Endodermal cell (in vitro differentiated cells): ENCODE measurements around the gene GAA. TPM values are rescaled to one million over a fixed set of nuclear protein-coding genes. Genes with fewer than 3 reads are reported as not detected.

Experiments used
- DNase-seq: peaks from one replicate; pipeline ENCODE4 v3.0.0-alpha.2; 2017
- H3K27ac ChIP-seq: 2 replicates; pipeline ENCODE4 v1.5.1; 2013; ENCODE audit warnings: mild to moderate bottlenecking, low read depth, low read length, moderate library complexity
- H3K27me3 ChIP-seq: 2 replicates; pipeline ENCODE4 v1.6.1; 2013; ENCODE audit warnings: mild to moderate bottlenecking, low read length, moderate library complexity; ENCODE audit not compliant: insufficient read depth, control insufficient read depth, poor library complexity, severe bottlenecking
- H3K36me3 ChIP-seq: 2 replicates; pipeline ENCODE4 v1.7.0; 2013; ENCODE audit warnings: mild to moderate bottlenecking, low read length, moderate library complexity; ENCODE audit not compliant: control insufficient read depth, insufficient read depth
- H3K4me1 ChIP-seq: one replicate; pipeline ENCODE4 v1.7.0; 2013; ENCODE audit warnings: low read length; ENCODE audit not compliant: control insufficient read depth, insufficient read depth
- H3K4me3 ChIP-seq: 2 replicates; pipeline ENCODE4 v1.5.1; 2013; ENCODE audit warnings: mild to moderate bottlenecking, low read length, moderate library complexity
- H3K9ac ChIP-seq: 2 replicates; pipeline ENCODE4 v1.6.1; 2013; ENCODE audit warnings: mild to moderate bottlenecking, low read length, moderate library complexity; ENCODE audit not compliant: poor library complexity, severe bottlenecking; ENCODE audit errors: extremely low read depth
- H3K9me3 ChIP-seq: 2 replicates; pipeline ENCODE4 v1.6.1; 2013; ENCODE audit warnings: mild to moderate bottlenecking, low read length, moderate library complexity; ENCODE audit not compliant: control insufficient read depth
- H3K27ac Mint-ChIP-seq: 2 replicates; pipeline ENCODE4 v1.8.0; 2020; ENCODE audit warnings: mixed read lengths
- H3K27me3 Mint-ChIP-seq: 2 replicates; pipeline ENCODE4 v1.8.0; 2021; ENCODE audit warnings: mild to moderate bottlenecking, mixed read lengths; ENCODE audit not compliant: insufficient read depth
- H3K36me3 Mint-ChIP-seq: 2 replicates; pipeline ENCODE4 v1.8.0; 2020; ENCODE audit warnings: low read depth, mixed read lengths
- H3K4me1 Mint-ChIP-seq: 2 replicates; pipeline ENCODE4 v1.8.0; 2020; ENCODE audit warnings: mixed read lengths
- H3K4me3 Mint-ChIP-seq: 2 replicates; pipeline ENCODE4 v1.8.0; 2020; ENCODE audit warnings: mild to moderate bottlenecking, moderate library complexity, mixed read lengths
- H3K9me3 Mint-ChIP-seq: 2 replicates; pipeline ENCODE4 v1.8.0; 2020; ENCODE audit warnings: mild to moderate bottlenecking, mixed read lengths
- CTCF ChIP-seq: fragments of 200-600 bp; sonication (generic); conservative IDR thresholded peaks from 2 replicates; pipeline ENCODE4 v1.5.0; 2021; ENCODE audit warnings: antibody characterized with exemption, mild to moderate bottlenecking
- WGBS, 2 experiments: methylation state at CpG; one replicate each; pipeline versions ENCODE4 v1.1.5 to v1.1.7; 2013; ENCODE audit warnings: missing lambda C conversion rate in 2 of 2, mixed read lengths in 1 of 2; ENCODE audit not compliant: insufficient coverage in 1 of 2, insufficient read length in 1 of 2; 5-methylcytosine and 5-hydroxymethylcytosine counted together
- total RNA-seq, 2 donors: library from RNA; stranded (reverse); fragmentation: NEBNext Ultra II Directional in 1 of 2; extraction: Animal tissue kit (Norgen Biotek cat#: 25700) in 1 of 2; gene quantifications; 2 replicates in 1 of 2; 3 replicates in 1 of 2; pipeline ENCODE4 v1.2.1, GENCODE V29; 2021

Gene GAA
- total RNA-seq, 2 donors from 2014 or later = 46.4 to 72.3 TPM

GRCh38 chr17:80145076-80146075, 44.0 kb downstream of the GAA start:
- H3K4me1 ChIP-seq = no peaks in the 10 kb centered on the region
- Mint-ChIP-seq H3K4me1 (peaks cover 16% of the 10 kb centered on the region), H3K27me3 (no peaks in the 10 kb centered on the region), H3K4me3 (peak overlapping the region; percentile 79), H3K27ac (peak overlapping the region; percentile 1), H3K36me3 (peaks cover 44% of the 10 kb centered on the region), H3K9me3 (no peaks in the 10 kb centered on the region)
- H3K36me3 ChIP-seq = peaks cover 53% of the 10 kb centered on the region
- H3K9me3 ChIP-seq = no peaks in the 10 kb centered on the region
- WGBS, 2 experiments = 71 to 72% methylated on average over 6 to 10 of the region's 10 CpGs
- H3K9ac ChIP-seq = peak overlapping the region; percentile 83
- TF ChIP-seq CTCF = no peak
- no peak for DNase-seq
- H3K27me3 ChIP-seq = no peaks in the 10 kb centered on the region
- H3K27ac ChIP-seq = no peak overlapping the region
- H3K4me3 ChIP-seq = peak overlapping the region; percentile 96

GRCh38 chr17:80146121-80147034, 45.0 kb downstream of the GAA start:
- Mint-ChIP-seq H3K27ac (peak overlapping the region; percentile 89), H3K4me1 (peaks cover 23% of the 10 kb centered on the region), H3K9me3 (no peaks in the 10 kb centered on the region), H3K4me3 (peak overlapping the region; percentile 79), H3K27me3 (no peaks in the 10 kb centered on the region), H3K36me3 (peaks cover 36% of the 10 kb centered on the region)
- Histone ChIP-seq H3K4me3 (peak overlapping the region; percentile 96), H3K4me1 (no peaks in the 10 kb centered on the region), H3K9ac (peak overlapping the region; percentile 83), H3K27ac (peak overlapping the region; percentile 82), H3K9me3 (no peaks in the 10 kb centered on the region), H3K27me3 (no peaks in the 10 kb centered on the region), H3K36me3 (peaks cover 45% of the 10 kb centered on the region)
- TF ChIP-seq CTCF = no peak
- 0 to 1% methylated on average over 17 to 69 of the region's 69 CpGs for WGBS, 2 experiments
- peak; percentile 73 for DNase-seq
